Measurements from ENCODE around the gene INPP4A.

Gene INPP4A

GRCh38 chr2:98606431-98606830 lies 161.8 kb downstream of the INPP4A start:
- no peak for ATAC-seq
- TF ChIP-seq ZC3H10 (CRISPR knock-in tag; IDR thresholded peaks at IDR 0.05) (no peak), CREB5 (CRISPR knock-in tag; IDR thresholded peaks at IDR 0.05; ENCODE audit: low read depth) (no peak), PPARA (CRISPR knock-in tag; IDR thresholded peaks at IDR 0.05; ENCODE audit: borderline replicate concordance) (no peak), ZNF565 (CRISPR knock-in tag; conservative IDR thresholded peaks at IDR 0.05; ENCODE audit: low read depth) (no peak), CSDC2 (CRISPR knock-in tag; IDR thresholded peaks at IDR 0.05) (no peak), ARNTL (CRISPR knock-in tag; IDR thresholded peaks at IDR 0.05; ENCODE audit: borderline replicate concordance, low read depth) (no peak), PATZ1 (CRISPR knock-in tag; IDR thresholded peaks at IDR 0.05; ENCODE audit: borderline replicate concordance) (no peak), ZFP3 (CRISPR knock-in tag; IDR thresholded peaks at IDR 0.05) (no peak), TSHZ2 (CRISPR knock-in tag; IDR thresholded peaks at IDR 0.05) (no peak), TOX (CRISPR knock-in tag; IDR thresholded peaks at IDR 0.05; ENCODE audit: borderline replicate concordance) (no peak), POU6F1 (CRISPR knock-in tag; IDR thresholded peaks at IDR 0.05; ENCODE audit: borderline replicate concordance, low read depth) (no peak), BACH2 (CRISPR knock-in tag; IDR thresholded peaks at IDR 0.05; ENCODE audit: borderline replicate concordance) (no peak), ZNF8 (CRISPR knock-in tag; IDR thresholded peaks at IDR 0.05) (no peak), ESRRG (CRISPR knock-in tag; IDR thresholded peaks at IDR 0.05) (no peak), SNAI2 (CRISPR knock-in tag; IDR thresholded peaks at IDR 0.05) (no peak), RARB (CRISPR knock-in tag; IDR thresholded peaks at IDR 0.05) (no peak), GLIS3 (CRISPR knock-in tag; IDR thresholded peaks at IDR 0.05) (no peak), ZNF70 (CRISPR knock-in tag; IDR thresholded peaks at IDR 0.05) (no peak), CSRNP3 (CRISPR knock-in tag; IDR thresholded peaks at IDR 0.05) (no peak), OSR1 (CRISPR knock-in tag; IDR thresholded peaks at IDR 0.05) (no peak)

GRCh38 chr2:98607104-98607503 lies 162.4 kb downstream of the INPP4A start:
- no peak for TF ChIP-seq ZC3H10 (CRISPR knock-in tag; IDR thresholded peaks at IDR 0.05)
- TF ChIP-seq ZNF8 (CRISPR knock-in tag; IDR thresholded peaks at IDR 0.05): no peak
- TF ChIP-seq PPARA (CRISPR knock-in tag; IDR thresholded peaks at IDR 0.05; ENCODE audit: borderline replicate concordance): no peak
- no peak for TF ChIP-seq ISL1 (CRISPR knock-in tag; IDR thresholded peaks at IDR 0.05)
- TF ChIP-seq PATZ1 (CRISPR knock-in tag; IDR thresholded peaks at IDR 0.05; ENCODE audit: borderline replicate concordance): no peak
- ATAC-seq: no peak

Data from SK-N-SH treated with all-trans-retinoic acid at 6 μM for 48 hours (cell line).